Lower leg skin (tissue), 4 donors: ENCODE data around the gene ASIC3. TPM values are rescaled to one million over a fixed set of nuclear protein-coding genes. Genes with fewer than 3 reads are reported as not detected.

Source experiments
- DNase-seq, 2 donors: peaks; one replicate each; pipeline ENCODE4 v3.0.0-alpha.2; 2019; ENCODE audit warnings: low spot score in 2 of 2
- H3K4me3 ChIP-seq: fragments of 200-600 bp; sonication (generic); 2 replicates; pipeline ENCODE4 v1.5.1; 2017; ENCODE audit warnings: mild to moderate bottlenecking, low read depth; ENCODE audit not compliant: poor library complexity, severe bottlenecking
- POLR2A ChIP-seq, 2 donors: fragments of 450-650 bp; IDR thresholded peaks; one replicate each; pipeline ENCODE4 v1.6.1; 2016 to 2017; ENCODE audit warnings: antibody characterized with exemption in 2 of 2, mild to moderate bottlenecking in 1 of 2, moderate library complexity in 1 of 2
- WGBS, 2 donors: methylation state at CpG; one replicate each; pipeline ENCODE4 v1.1.5; 2018; 5-methylcytosine and 5-hydroxymethylcytosine counted together
- intact Hi-C: fragments of 100-400 bp; cut with DNase I; formaldehyde crosslinking; loops from one replicate; pipeline ENCODE4 v1.15.0; 2023; ENCODE audit warnings: low total_unique reads
- total RNA-seq, 4 donors: library from RNA; depleted of rRNA; stranded (reverse); fragments of >200 nt; gene quantifications; one replicate each; pipeline ENCODE4 v1.1.0, GENCODE V29; 2016
- TF ChIP-seq, protein P1 (sequence below), 3 donors: fragments of 450-650 bp; IDR thresholded peaks; one replicate each; pipeline ENCODE4 v1.5.1; 2016; ENCODE audit warnings: antibody characterized with exemption in 3 of 3, mild to moderate bottlenecking in 3 of 3, moderate library complexity in 2 of 3

Gene ASIC3
- total RNA-seq, 4 donors from 2014 or later, result 2.3 to 2.9 (median 2.5) TPM

DNA sequence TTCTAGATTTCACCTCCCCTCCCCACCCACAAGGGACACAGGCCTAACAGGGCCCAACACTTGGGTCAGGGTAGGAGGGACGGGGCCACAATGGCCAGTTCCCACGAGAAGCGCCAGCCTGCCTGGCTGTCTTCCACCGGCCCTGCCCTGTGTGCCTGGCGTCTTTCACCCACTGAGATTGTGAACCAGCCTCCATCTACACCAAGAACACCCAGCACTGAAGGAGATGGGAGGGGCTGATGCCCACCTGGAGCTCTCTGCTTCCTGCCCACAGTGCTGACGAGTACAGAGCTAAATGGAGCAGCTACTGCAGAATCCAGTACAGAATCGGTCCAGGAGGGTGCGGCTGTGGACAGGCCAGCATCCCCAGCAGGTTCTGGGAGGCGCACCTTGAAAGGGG is 2.4 kb upstream of the ASIC3 start:
- no peak overlapping the region for H3K4me3 ChIP-seq
- intact Hi-C loops, result no loop called here
- TF ChIP-seq POLR2A (IDR thresholded peaks at IDR 0.05), result no peak
- TF ChIP-seq, protein P1, sequence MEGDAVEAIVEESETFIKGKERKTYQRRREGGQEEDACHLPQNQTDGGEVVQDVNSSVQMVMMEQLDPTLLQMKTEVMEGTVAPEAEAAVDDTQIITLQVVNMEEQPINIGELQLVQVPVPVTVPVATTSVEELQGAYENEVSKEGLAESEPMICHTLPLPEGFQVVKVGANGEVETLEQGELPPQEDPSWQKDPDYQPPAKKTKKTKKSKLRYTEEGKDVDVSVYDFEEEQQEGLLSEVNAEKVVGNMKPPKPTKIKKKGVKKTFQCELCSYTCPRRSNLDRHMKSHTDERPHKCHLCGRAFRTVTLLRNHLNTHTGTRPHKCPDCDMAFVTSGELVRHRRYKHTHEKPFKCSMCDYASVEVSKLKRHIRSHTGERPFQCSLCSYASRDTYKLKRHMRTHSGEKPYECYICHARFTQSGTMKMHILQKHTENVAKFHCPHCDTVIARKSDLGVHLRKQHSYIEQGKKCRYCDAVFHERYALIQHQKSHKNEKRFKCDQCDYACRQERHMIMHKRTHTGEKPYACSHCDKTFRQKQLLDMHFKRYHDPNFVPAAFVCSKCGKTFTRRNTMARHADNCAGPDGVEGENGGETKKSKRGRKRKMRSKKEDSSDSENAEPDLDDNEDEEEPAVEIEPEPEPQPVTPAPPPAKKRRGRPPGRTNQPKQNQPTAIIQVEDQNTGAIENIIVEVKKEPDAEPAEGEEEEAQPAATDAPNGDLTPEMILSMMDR (IDR thresholded peaks at IDR 0.05), result no peak
- 77 to 80% methylated on average over 6 to 9 of the region's 9 CpGs for WGBS, 2 donors
- no peak for DNase-seq

DNA sequence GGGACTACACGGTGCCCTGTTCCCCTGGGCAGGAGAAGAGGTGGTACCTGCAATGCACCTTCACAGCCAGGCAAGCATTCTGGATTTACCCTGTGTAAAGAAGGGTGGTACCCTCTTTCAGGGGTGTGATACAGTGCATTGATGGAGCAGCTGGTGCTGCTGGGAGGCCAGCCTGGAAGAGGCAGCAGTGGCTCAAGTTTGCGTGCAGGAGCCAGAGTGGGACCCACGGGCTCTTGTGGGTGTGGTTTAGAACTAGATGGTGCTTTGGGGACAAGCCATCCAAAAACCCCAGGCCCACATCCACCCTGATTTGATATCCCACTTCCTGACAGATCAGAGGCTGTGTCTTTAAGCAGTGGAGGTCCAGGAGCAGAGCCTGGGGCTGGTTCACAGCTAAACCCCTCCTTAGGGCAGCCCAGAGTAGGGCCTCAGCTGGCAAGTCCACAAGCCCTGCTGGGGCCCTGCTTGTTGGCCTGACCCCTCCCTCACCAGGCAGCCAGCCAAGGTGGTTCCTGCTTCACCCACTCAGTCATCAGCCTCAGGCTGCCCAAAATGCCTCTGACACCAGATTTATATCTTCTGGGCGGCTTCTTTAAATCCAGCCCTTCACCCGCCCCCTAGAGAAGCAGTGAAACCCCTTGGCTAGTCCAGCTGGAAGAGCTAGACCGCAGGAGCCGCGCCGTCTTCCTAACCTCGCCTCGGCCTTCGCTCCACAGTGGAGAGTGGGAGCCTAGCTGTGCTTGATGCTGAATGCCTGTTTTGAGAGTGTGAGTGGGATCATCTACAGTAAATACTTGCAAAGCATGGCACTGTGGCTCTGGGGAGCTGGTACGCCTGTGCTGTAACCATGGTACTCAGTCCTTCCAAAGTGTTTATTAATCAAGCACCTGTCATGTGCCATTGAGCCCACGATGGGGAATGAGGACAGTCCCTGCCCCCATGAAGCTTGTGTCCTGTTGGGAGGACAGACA is 1.4 kb upstream of the ASIC3 start:
- DNase-seq, result no peak
- no peak overlapping the region for H3K4me3 ChIP-seq
- 20 to 29% methylated on average over 14 of the region's 14 CpGs for WGBS, 2 donors
- TF ChIP-seq, protein P1 (IDR thresholded peaks at IDR 0.05), result no peak
- TF ChIP-seq POLR2A (IDR thresholded peaks at IDR 0.05), result no peak
- intact Hi-C loops, result no loop called here

DNA sequence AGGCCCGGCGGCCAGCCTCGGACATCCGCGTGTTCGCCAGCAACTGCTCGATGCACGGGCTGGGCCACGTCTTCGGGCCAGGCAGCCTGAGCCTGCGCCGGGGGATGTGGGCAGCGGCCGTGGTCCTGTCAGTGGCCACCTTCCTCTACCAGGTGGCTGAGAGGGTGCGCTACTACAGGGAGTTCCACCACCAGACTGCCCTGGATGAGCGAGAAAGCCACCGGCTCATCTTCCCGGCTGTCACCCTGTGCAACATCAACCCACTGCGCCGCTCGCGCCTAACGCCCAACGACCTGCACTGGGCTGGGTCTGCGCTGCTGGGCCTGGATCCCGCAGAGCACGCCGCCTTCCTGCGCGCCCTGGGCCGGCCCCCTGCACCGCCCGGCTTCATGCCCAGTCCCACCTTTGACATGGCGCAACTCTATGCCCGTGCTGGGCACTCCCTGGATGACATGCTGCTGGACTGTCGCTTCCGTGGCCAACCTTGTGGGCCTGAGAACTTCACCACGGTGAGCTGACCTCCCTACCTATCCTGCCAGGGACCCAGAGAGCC is 656 bp downstream of the ASIC3 start:
- DNase-seq, result no peak
- 92% methylated on average over 38 of the region's 38 CpGs for WGBS, 2 donors
- intact Hi-C loops, result no loop called here
- TF ChIP-seq, protein P1 (IDR thresholded peaks at IDR 0.05), result no peak
- TF ChIP-seq POLR2A (IDR thresholded peaks at IDR 0.05), result no peak
- H3K4me3 ChIP-seq, result no peak overlapping the region

DNA sequence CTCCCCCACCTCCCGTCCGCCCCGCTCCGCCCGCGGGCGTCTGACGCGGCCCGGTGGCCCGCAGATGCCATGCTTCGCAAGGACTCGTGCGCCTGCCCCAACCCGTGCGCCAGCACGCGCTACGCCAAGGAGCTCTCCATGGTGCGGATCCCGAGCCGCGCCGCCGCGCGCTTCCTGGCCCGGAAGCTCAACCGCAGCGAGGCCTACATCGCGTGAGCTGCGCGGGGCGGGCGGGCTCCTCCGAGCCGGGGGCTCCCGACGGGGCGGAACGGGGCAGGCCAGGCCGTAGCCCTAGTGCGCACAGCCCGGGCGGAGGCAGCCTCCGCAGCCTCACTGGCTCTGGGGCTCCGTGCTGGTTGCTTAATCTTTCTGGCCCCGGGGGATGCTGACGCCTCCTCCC is 2.8 kb downstream of the ASIC3 start:
- 0 to 1% methylated on average over 13 to 36 of the region's 50 CpGs for WGBS, 2 donors
- no peak for DNase-seq
- intact Hi-C loops, result loop anchor here (5.0 kb wide), 1 partner anchor 1531 kb away; no protein-coding TSS in a partner anchor
- H3K4me3 ChIP-seq, result no peak overlapping the region
- TF ChIP-seq, protein P1 (IDR thresholded peaks at IDR 0.05), result no peak
- TF ChIP-seq POLR2A (IDR thresholded peaks at IDR 0.05), result no peak

DNA sequence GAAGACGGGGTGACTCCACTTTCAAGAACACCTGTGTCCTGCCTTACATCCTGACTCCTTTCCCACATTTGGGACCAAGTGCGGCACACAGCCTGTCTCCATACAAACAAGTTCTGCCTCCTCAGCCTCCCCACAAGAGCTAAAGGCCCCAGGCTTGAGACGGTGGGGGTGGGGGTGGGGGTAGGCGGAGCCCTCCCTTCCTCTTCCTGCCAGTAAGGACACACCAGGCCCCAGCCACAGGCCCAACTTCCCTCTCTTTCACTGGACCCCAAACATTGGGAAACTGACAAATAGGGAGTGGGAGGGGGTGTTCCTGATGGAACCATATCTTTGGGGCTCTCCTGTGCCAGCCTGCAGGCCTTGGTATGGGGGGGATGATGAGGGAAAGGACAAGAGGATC is 4.8 kb downstream of the ASIC3 start:
- WGBS, 2 donors, result 68 to 81% methylated on average over 4 of the region's 4 CpGs
- intact Hi-C loops, result loop anchor here (5.0 kb wide), 1 partner anchor 1529 kb away; no protein-coding TSS in a partner anchor
- no peak overlapping the region for H3K4me3 ChIP-seq
- TF ChIP-seq, protein P1 (IDR thresholded peaks at IDR 0.05), result no peak
- no peak for TF ChIP-seq POLR2A (IDR thresholded peaks at IDR 0.05)
- DNase-seq, result no peak
